Peyer's patch (tissue), 4 donors: Measurements from ENCODE around the gene KCNJ9.
A peak's percentile ranks its signal among the peaks of the same experiment; 100 is the strongest.

Experiments
- POLR2A ChIP-seq, 2 donors: fragments of 450-650 bp; IDR thresholded peaks; one replicate each; pipeline ENCODE4 v1.5.1; 2017; ENCODE audit warnings: antibody characterized with exemption in 2 of 2, mild to moderate bottlenecking in 2 of 2, moderate library complexity in 2 of 2
- TF ChIP-seq, protein P1 (sequence below), 6 experiments: fragments of 450-650 bp in 4 of 6; fragments of 200-600 bp in 2 of 6; sonication (generic) in 1 of 6; IDR thresholded peaks; one replicate each; pipeline ENCODE4 v1.5.1; 2017 to 2019; ENCODE audit warnings: antibody characterized with exemption in 6 of 6, mild to moderate bottlenecking in 3 of 6, moderate library complexity in 1 of 6

DNA sequence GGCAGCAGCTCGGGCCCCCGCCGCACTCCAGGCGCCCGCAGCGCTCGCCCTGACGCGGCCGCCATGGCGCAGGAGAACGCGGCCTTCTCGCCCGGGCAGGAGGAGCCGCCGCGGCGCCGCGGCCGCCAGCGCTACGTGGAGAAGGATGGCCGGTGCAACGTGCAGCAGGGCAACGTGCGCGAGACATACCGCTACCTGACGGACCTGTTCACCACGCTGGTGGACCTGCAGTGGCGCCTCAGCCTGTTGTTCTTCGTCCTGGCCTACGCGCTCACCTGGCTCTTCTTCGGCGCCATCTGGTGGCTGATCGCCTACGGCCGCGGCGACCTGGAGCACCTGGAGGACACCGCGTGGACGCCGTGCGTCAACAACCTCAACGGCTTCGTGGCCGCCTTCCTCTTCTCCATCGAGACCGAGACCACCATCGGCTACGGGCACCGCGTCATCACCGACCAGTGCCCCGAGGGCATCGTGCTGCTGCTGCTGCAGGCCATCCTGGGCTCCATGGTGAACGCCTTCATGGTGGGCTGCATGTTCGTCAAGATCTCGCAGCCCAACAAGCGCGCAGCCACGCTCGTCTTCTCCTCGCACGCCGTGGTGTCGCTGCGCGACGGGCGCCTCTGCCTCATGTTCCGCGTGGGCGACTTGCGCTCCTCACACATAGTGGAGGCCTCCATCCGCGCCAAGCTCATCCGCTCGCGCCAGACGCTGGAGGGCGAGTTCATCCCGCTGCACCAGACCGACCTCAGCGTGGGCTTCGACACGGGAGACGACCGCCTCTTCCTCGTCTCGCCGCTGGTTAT, 2.8 kb downstream of the KCNJ9 start:
- TF ChIP-seq, protein P1, sequence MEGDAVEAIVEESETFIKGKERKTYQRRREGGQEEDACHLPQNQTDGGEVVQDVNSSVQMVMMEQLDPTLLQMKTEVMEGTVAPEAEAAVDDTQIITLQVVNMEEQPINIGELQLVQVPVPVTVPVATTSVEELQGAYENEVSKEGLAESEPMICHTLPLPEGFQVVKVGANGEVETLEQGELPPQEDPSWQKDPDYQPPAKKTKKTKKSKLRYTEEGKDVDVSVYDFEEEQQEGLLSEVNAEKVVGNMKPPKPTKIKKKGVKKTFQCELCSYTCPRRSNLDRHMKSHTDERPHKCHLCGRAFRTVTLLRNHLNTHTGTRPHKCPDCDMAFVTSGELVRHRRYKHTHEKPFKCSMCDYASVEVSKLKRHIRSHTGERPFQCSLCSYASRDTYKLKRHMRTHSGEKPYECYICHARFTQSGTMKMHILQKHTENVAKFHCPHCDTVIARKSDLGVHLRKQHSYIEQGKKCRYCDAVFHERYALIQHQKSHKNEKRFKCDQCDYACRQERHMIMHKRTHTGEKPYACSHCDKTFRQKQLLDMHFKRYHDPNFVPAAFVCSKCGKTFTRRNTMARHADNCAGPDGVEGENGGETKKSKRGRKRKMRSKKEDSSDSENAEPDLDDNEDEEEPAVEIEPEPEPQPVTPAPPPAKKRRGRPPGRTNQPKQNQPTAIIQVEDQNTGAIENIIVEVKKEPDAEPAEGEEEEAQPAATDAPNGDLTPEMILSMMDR (IDR thresholded peaks at IDR 0.05) = peak; percentile 47 to 84 (median 77)
- TF ChIP-seq POLR2A (IDR thresholded peaks at IDR 0.05) = no peak
